Effector memory CD4-positive, alpha-beta T cell (primary cell): Measurements from ENCODE around the gene WDR59.
"Not testable (repeated sequence)": the region's sequence is repeated elsewhere in the genome, so short reads cannot be mapped to it uniquely, and the experiment has no call there.

Source experiments
- DNase-seq, 3 donors: peaks; one replicate each; pipeline ENCODE4 v3.0.0-alpha.2; 2020
- H3K27ac ChIP-seq: 2 replicates; pipeline ENCODE4 v1.7.0; 2013; ENCODE audit warnings: mild to moderate bottlenecking, low read length, moderate library complexity; ENCODE audit not compliant: insufficient read depth, poor library complexity, severe bottlenecking
- H3K27me3 ChIP-seq: replicated peaks from 2 replicates; pipeline ENCODE4 v1.7.0; 2013; ENCODE audit warnings: mild to moderate bottlenecking, low read length; ENCODE audit not compliant: insufficient read depth, control insufficient read depth, poor library complexity, severe bottlenecking
- H3K36me3 ChIP-seq: 2 replicates; pipeline ENCODE4 v1.7.0; 2013; ENCODE audit warnings: mild to moderate bottlenecking, low read length, moderate library complexity; ENCODE audit not compliant: control insufficient read depth, insufficient read depth
- H3K4me1 ChIP-seq: 2 replicates; pipeline ENCODE4 v1.7.0; 2013; ENCODE audit warnings: low read length, mild to moderate bottlenecking; ENCODE audit not compliant: control insufficient read depth, insufficient read depth, poor library complexity, severe bottlenecking
- H3K4me3 ChIP-seq: 2 replicates; pipeline ENCODE4 v1.7.0; 2013; ENCODE audit warnings: low read length, low read depth, mild to moderate bottlenecking; ENCODE audit not compliant: insufficient read depth, poor library complexity, severe bottlenecking
- H3K9me3 ChIP-seq: 2 replicates; pipeline ENCODE4 v1.7.0; 2013; ENCODE audit warnings: mild to moderate bottlenecking, low read length, moderate library complexity; ENCODE audit not compliant: control insufficient read depth
- total RNA-seq, 3 donors: gene quantifications; one replicate each; lab custom pipeline; 2026; lab: John Stamatoyannopoulos, UW

Gene WDR59, protein sequence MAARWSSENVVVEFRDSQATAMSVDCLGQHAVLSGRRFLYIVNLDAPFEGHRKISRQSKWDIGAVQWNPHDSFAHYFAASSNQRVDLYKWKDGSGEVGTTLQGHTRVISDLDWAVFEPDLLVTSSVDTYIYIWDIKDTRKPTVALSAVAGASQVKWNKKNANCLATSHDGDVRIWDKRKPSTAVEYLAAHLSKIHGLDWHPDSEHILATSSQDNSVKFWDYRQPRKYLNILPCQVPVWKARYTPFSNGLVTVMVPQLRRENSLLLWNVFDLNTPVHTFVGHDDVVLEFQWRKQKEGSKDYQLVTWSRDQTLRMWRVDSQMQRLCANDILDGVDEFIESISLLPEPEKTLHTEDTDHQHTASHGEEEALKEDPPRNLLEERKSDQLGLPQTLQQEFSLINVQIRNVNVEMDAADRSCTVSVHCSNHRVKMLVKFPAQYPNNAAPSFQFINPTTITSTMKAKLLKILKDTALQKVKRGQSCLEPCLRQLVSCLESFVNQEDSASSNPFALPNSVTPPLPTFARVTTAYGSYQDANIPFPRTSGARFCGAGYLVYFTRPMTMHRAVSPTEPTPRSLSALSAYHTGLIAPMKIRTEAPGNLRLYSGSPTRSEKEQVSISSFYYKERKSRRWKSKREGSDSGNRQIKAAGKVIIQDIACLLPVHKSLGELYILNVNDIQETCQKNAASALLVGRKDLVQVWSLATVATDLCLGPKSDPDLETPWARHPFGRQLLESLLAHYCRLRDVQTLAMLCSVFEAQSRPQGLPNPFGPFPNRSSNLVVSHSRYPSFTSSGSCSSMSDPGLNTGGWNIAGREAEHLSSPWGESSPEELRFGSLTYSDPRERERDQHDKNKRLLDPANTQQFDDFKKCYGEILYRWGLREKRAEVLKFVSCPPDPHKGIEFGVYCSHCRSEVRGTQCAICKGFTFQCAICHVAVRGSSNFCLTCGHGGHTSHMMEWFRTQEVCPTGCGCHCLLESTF
- 52.7 to 78.0 (median 73.2) reads per million in 3 donors for total RNA-seq

DNA sequence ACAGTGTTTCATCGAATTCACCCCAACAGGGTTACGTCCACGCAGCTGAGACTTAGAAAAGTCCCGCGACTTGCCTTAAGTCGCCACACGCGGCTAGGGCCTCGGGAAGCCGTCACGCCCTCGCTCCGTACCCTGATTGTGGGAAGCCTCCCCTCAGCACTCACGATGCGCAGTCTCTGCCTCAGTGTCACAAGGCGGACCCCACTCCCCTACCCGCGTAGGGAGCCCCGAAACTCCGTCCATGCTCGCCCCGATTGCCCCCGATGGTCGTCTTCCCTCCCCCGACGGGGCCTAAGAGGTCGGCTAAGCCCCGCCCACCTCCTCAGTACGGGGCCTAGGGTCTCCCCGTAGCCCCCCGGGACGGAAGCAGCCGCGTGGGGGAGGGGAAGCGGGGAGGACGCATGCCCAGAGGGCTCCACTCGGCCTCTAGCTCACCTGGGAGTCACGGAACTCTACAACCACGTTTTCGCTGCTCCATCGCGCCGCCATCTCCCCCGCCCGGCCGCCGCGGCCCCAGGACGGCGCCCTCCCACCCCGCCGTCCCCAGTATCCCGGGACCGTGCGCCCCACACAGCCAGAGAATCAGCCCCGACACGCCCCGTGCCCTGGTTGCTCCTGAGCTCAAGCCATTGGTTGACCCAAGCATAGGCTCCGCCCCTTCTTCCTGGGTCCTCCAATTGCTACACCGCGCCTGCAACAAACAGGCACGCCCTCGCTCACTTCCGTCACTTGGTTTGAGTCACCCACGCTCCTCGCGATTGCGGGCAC lies at the start of gene WDR59:
Gene WDR59, minus strand, starts transcription at position 595 of the 768 bp plus-strand sequence. Its CDS starts 106 bp downstream, at position 489.
- Histone ChIP-seq H3K27ac (peak within 1 kb of the TSS; percentile 88), H3K4me3 (peak within 1 kb of the TSS; percentile 98), H3K9me3 (no peaks in the 10 kb centered on the region), H3K27me3 (no peaks in the 10 kb centered on the region), H3K4me1 (peaks cover 8% of the 10 kb centered on the region), H3K36me3 (no peaks in the 10 kb centered on the region)
- DNase-seq = peak; percentile 95 to 98 (median 97)

DNA sequence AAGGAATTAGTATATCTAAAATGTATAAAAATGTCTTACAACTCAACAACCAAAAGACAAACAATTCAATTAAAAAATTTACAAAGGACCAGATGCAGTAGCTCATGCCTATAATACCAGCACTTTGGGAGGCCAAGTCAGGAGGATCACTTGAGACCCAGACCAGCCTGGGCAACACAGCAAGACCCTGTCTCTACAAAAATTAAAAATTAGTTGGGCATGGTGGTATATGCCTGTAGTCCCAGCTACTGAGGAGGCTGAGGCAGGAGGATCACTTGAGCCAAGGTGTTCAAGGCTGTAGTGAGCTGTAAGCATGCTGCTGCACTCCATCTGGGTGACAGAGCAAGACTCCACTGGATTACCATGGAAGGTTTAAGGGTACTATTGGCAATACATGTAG lies 47.7 kb upstream of the WDR59 start:
- no peak overlapping the region for H3K27ac ChIP-seq
- no peaks in the 10 kb centered on the region for H3K27me3 ChIP-seq
- no peak overlapping the region for H3K4me3 ChIP-seq
- no peaks in the 10 kb centered on the region for H3K9me3 ChIP-seq
- H3K36me3 ChIP-seq = no peaks in the 10 kb centered on the region
- H3K4me1 ChIP-seq = no peaks in the 10 kb centered on the region
- DNase-seq = no peak

DNA sequence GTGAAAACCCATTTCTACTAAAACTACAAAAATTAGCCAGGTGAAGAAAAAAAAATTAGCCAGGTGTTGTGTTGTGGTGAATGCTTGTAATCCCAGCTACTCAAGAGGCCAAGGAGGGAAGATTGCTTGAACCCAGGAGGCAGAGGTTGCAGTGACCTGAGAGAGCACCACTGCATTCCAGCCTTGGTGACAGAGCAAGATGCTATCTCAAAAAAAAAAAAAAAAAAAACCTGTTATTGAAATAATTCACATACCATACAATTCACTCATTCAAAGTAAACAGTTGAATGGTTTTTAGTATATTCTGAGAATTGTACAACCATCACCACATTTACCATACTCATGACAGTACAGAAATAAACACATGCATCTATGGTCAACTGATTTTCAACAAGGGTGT lies 44.9 kb upstream of the WDR59 start:
- H3K27ac ChIP-seq = no peak overlapping the region
- H3K4me1 ChIP-seq = no peaks in the 10 kb centered on the region
- no peak overlapping the region for H3K4me3 ChIP-seq
- H3K27me3 ChIP-seq = no peaks in the 10 kb centered on the region
- H3K36me3 ChIP-seq = no peaks in the 10 kb centered on the region
- H3K9me3 ChIP-seq = no peaks in the 10 kb centered on the region
- no peak for DNase-seq

DNA sequence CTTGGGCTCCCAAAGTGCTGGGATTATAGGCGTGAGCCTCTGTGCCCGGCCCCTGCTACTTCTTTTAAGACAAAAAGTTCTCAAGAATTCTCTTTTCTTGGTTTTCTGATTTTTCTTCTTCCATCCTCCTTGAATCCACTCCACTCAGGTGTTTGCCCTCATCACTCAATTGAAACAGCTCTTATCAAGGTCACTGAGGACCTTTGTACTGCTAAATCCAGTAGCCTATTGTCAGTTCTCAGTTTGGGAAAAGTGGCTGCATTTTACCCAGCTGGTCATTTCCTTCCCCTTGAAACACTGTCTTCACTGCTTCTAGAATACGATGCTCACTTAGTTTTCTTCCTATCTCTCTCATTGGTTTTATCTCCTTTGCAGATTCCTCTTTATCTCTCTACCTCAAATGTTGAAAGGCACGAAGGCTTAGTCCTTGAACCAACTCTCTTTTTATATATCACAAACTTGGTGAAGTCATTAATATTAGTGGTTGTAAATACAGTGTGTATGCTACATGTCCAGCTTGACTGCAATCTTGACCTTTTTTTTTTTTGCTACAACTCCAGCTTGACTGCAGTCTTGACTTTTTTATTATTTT lies 43.7 kb upstream of the WDR59 start:
- Histone ChIP-seq H3K4me3 (no peak overlapping the region), H3K9me3 (no peaks in the 10 kb centered on the region), H3K36me3 (no peaks in the 10 kb centered on the region), H3K4me1 (no peaks in the 10 kb centered on the region), H3K27ac (no peak overlapping the region), H3K27me3 (no peaks in the 10 kb centered on the region)
- no peak for DNase-seq

DNA sequence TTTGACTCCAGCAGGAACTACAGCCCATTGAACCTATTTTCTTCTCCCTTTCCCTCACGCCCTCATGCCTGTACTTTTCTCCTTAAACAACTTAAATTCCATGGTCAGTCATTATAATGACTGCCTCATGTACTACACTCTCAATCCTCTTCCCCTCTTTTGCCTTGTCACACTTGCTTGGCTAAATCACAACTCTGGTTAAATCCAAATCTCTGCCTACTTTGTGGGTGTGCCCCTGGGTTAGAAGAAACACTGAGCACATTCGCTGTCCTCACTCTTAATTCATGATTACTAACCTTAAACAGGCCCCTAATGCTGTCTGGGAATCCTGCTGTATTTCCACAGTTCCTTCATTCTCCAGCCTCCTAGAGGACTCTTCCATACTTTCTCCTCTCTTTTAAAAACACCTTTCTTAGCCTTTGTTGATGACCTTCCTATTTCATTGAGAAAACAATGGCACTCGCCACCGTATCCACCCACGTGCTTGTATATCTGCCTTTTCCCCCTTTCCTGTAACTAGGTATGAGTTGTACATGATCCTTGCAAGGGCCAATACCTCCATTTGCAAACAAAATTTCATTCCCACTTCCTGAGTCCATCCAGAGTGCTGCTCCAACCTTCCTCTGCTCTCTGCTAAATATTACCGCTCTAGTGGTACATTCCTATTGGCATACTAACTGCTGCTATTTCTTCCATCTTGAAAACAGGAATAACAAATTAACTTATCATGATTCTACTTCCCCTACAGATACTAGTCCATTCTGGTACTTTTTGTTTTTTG lies 42.8 kb upstream of the WDR59 start:
- no peak for DNase-seq
- Histone ChIP-seq H3K27ac (no peak overlapping the region), H3K27me3 (no peaks in the 10 kb centered on the region), H3K4me1 (no peaks in the 10 kb centered on the region), H3K9me3 (no peaks in the 10 kb centered on the region), H3K4me3 (no peak overlapping the region), H3K36me3 (no peaks in the 10 kb centered on the region)

DNA sequence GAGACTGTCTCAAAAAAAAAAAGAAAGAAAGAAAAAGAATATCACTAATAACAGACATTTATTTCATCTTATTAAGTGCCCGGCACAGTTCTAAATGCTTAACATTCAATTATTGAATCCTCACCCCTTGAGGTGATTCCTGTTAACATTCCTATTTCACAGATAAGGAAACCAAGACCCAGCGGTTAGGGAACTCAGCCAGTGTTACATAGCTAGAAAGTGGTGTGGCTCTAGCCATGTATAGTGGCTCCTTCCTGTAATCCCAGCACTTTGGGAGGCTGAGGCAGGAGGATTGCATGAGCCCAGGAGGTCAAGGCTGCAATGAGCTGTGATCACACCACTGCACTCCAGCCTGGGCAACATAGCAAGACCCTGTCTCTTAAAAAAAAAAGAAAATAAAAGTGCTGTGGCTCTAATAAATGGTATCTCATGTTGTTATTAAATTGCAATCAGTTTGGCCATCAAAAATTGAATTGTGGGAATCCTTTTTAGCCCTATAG lies 42.0 kb upstream of the WDR59 start:
- Histone ChIP-seq H3K27me3 (no peaks in the 10 kb centered on the region), H3K4me3 (no peak overlapping the region), H3K36me3 (no peaks in the 10 kb centered on the region), H3K27ac (no peak overlapping the region), H3K4me1 (no peaks in the 10 kb centered on the region), H3K9me3 (no peaks in the 10 kb centered on the region)
- no peak for DNase-seq

DNA sequence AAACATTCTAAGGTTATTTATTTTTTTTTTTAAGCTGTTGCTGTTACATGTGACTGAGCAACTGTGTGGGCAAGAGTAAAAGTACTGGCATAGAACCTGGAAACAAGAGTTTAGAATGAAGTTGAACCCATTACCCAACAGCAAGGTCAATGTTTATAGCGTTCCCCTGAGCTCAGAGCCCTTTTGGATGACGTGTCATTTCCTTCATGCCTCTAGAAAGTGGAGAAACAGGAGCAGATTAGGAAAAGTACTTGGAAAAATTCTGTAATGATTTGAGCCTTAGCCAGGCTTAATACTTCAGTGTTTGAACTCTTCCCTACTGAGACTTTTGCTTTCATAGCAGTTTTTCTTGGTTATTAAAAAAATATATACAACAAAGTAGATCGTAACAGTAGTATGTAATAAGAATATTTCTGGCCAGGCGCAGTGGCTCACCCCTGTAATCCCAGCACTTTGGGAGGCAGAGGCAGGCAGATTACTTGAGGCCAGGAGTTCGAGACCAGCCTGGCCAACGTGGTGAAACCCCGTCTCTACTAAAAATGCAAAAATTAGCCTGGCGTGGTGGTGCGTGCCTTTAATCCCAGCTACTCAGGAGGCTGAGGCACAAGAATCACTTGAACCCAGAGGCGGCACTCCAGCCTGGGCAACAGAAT lies 41.4 kb upstream of the WDR59 start:
- not testable (repeated sequence) for DNase-seq, H3K27ac ChIP-seq, H3K27me3 ChIP-seq, H3K9me3 ChIP-seq, H3K36me3 ChIP-seq, H3K4me1 ChIP-seq, H3K4me3 ChIP-seq

DNA sequence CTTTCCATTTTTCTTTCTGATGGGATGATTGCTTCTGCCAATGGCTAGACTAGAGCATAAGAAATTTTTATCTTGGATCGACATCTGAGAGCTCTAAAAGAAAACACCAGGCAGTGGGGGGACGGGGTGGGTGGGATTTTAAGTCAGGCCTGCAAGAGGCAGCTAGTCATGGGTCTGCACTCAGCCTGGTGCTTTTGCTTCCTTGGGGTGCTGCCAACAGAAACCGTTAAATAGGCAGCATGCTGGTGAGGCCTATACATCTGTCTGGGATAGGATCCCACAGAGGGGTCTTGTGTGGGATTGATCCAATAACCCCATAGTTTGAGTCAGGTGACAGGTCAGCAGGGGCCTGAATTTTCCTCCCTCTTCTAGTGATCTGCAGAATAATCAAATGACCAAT lies 40.8 kb upstream of the WDR59 start:
- H3K27ac ChIP-seq = no peak overlapping the region
- no peaks in the 10 kb centered on the region for H3K36me3 ChIP-seq
- DNase-seq = no peak
- no peak overlapping the region for H3K4me3 ChIP-seq
- H3K27me3 ChIP-seq = no peaks in the 10 kb centered on the region
- H3K9me3 ChIP-seq = no peaks in the 10 kb centered on the region
- no peaks in the 10 kb centered on the region for H3K4me1 ChIP-seq
